ENCODE results near the gene TUBGCP6.

GRCh38 chr22:50253046-50253915, 8.5 kb upstream of the TUBGCP6 start:
- no peak for TF ChIP-seq ZC3H10 (CRISPR knock-in tag; IDR thresholded peaks at IDR 0.05)
- TF ChIP-seq TSHZ2 (CRISPR knock-in tag; IDR thresholded peaks at IDR 0.05), result no peak
- TF ChIP-seq ZNF70 (CRISPR knock-in tag; IDR thresholded peaks at IDR 0.05), result no peak
- no peak for TF ChIP-seq ZFP30 (CRISPR knock-in tag; IDR thresholded peaks at IDR 0.05)
- TF ChIP-seq PATZ1 (CRISPR knock-in tag; IDR thresholded peaks at IDR 0.05; ENCODE audit: borderline replicate concordance), result no peak
- TF ChIP-seq SNAI2 (CRISPR knock-in tag; IDR thresholded peaks at IDR 0.05), result no peak
- TF ChIP-seq RARB (CRISPR knock-in tag; IDR thresholded peaks at IDR 0.05), result no peak
- TF ChIP-seq ESRRG (CRISPR knock-in tag; IDR thresholded peaks at IDR 0.05), result no peak
- no peak for TF ChIP-seq OSR1 (CRISPR knock-in tag; IDR thresholded peaks at IDR 0.05)
- no peak for TF ChIP-seq GLIS3 (CRISPR knock-in tag; IDR thresholded peaks at IDR 0.05)

Data from SK-N-SH treated with all-trans-retinoic acid at 6 μM for 48 hours (cell line).